Activated CD8-positive, alpha-beta memory T cell treated with anti-CD3 and anti-CD28 coated beads for 4 hours (primary cell): ENCODE measurements around the gene UBALD2.

Experiments
- DNase-seq, 2 donors: peaks; one replicate each; pipeline ENCODE4 v3.0.0-alpha.2; 2020; ENCODE audit warnings: low read depth in 2 of 2

UBALD2 gene

GRCh38 chr17:76318586-76318985, 53.4 kb downstream of the UBALD2 start:
- DNase-seq: no peak
